ENCODE data around the gene PDE11A. TPM values are rescaled to one million over a fixed set of nuclear protein-coding genes. Genes with fewer than 3 reads are reported as not detected.

Gene PDE11A
- polyA plus RNA-seq, 2 of the 4 experiments (the other 2 are of a cell fraction), result 3.6 to 5.6 TPM

DNA sequence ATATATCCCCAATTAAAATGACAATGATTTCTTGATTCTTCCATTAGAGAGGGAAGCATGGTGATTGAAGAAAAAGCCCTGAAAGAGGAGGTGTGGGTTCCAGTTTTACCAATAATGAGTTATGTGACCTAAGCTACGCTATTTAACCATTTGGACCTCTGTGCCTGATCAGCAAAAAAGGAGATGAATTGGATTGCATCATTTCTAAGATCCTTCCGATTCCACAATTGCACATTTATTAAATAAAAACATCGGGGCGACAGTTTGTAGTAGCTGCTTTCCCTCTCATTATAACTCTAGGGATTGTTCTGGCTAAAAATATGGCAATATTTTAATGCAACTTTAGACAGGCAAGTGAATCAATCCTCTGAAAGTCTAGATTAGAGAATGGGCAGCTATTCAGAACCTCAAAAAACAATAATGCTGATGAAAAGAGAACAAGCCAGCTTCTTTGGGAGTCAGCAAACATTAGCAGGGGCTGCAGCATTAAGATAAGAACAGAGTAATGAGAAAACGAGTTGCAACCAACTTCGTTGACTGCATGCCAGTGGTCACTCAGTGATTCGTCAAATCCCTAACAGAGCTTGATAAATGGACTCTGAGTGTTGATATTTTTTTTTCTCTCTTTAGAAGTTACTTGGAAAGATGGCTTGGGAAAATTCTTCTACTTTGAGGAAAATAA lies 378.8 kb downstream of the PDE11A start:
- DNase-seq (ENCODE audit: low read depth in 1 of 2, low spot score in 1 of 2), result no peak
- ATAC-seq, result no peak
- ChIA-PET CTCF (interaction anchor here (0.6 to 1.2 kb wide), 3 partner anchors 31 to 514 kb away, joined by 3 to 5 read pairs (median 3); no protein-coding TSS in a partner anchor), POLR2A (no interaction called here)
- no peaks in the 10 kb centered on the region for H3K9me3 ChIP-seq
- peaks cover 18% of the 10 kb centered on the region for H3K4me1 ChIP-seq
- H3K4me2 ChIP-seq, result no peak overlapping the region
- H3K27ac ChIP-seq, result peak overlapping the region; percentile 70 to 84; a peak in 4 of 6 replicates
- 87% methylated on average over 7 of the region's 7 CpGs for WGBS (ENCODE audit: missing lambda C conversion rate)
- FAIRE-seq, result no peak
- no peak overlapping the region for H3K4me3 ChIP-seq
- TF ChIP-seq GATA3 (IDR thresholded peaks at IDR 0.05; ENCODE audit: borderline replicate concordance) (no peak), MAFK (IDR thresholded peaks at IDR 0.05; ENCODE audit: partially characterized antibody) (peak; percentile 47)

DNA sequence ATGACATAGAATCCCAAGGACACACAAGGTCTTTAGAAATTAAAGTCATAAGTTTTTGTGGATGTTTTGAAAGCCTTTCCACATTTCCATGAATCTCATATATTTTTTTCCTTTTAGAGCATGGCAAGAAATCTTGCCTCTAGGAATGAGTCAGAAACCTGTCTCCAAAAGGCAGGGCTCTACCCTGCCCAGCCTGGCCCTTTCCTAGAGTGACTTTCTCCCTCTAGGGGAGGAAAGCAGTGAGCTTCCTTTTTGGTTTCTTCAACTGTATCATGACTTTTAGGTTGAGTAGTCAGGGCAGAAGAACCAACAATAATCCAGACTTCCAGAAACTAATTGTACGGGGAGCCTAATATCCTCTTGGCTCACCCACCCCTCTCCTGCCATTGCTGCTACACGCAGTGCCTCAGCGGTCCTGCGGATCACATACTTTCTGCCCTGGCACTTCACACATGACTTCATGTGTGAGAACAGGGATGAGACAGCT lies 379.8 kb downstream of the PDE11A start:
- 83% methylated on average over 4 of the region's 4 CpGs for WGBS (ENCODE audit: missing lambda C conversion rate)
- TF ChIP-seq FOSL2 (IDR thresholded peaks at IDR 0.05) (peak; percentile 37; the same call in 1 of the 2 replicates), FOSL2 (CRISPR knock-in tag; IDR thresholded peaks at IDR 0.05) (0 out of 2 replicates have a peak, but pooled peaks have one; percentile 11), NFE2L2 (conservative IDR thresholded peaks at IDR 0.05; ENCODE audit: low read length) (no peak), JUNB (IDR thresholded peaks at IDR 0.05) (0 out of 2 replicates have a peak, but pooled peaks have one; percentile 27), POLR2AphosphoS2 (conservative IDR thresholded peaks at IDR 0.05; ENCODE audit: low read length) (no peak), SMC3 (IDR thresholded peaks at IDR 0.05) (peak; percentile 28; the same call in 1 of the 3 replicates), CEBPB (IDR thresholded peaks at IDR 0.05) (0 out of 4 replicates have a peak, but pooled peaks of 1 of the 2 experiments have one; percentile 4), ESRRA (IDR thresholded peaks at IDR 0.05; ENCODE audit: borderline replicate concordance, low read length) (no peak), RAD21 (conservative IDR thresholded peaks at IDR 0.05 in 1 of 2, IDR thresholded peaks at IDR 0.05 in 1 of 2) (peak; percentile 36 to 47; a peak in 4 of 5 replicates)
- TF ChIP-seq, protein P1, sequence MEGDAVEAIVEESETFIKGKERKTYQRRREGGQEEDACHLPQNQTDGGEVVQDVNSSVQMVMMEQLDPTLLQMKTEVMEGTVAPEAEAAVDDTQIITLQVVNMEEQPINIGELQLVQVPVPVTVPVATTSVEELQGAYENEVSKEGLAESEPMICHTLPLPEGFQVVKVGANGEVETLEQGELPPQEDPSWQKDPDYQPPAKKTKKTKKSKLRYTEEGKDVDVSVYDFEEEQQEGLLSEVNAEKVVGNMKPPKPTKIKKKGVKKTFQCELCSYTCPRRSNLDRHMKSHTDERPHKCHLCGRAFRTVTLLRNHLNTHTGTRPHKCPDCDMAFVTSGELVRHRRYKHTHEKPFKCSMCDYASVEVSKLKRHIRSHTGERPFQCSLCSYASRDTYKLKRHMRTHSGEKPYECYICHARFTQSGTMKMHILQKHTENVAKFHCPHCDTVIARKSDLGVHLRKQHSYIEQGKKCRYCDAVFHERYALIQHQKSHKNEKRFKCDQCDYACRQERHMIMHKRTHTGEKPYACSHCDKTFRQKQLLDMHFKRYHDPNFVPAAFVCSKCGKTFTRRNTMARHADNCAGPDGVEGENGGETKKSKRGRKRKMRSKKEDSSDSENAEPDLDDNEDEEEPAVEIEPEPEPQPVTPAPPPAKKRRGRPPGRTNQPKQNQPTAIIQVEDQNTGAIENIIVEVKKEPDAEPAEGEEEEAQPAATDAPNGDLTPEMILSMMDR (IDR thresholded peaks at IDR 0.05), result peak; percentile 34
- Histone ChIP-seq H3K9me3 (no peaks in the 10 kb centered on the region), H3K4me3 (no peak overlapping the region), H3K27ac (peak overlapping the region; percentile 70 to 84), H3K4me2 (peak overlapping the region; percentile 89), H3K4me1 (peaks cover 18% of the 10 kb centered on the region)
- FAIRE-seq (no peak), DNase-seq (ENCODE audit: low read depth in 1 of 2, low spot score in 1 of 2) (peak; percentile 46 to 55), ATAC-seq (peak; percentile 97 to 98)
- ChIA-PET CTCF (interaction anchor here (0.6 to 1.2 kb wide), 4 partner anchors 29 to 515 kb away, joined by 3 to 5 read pairs (median 3); no protein-coding TSS in a partner anchor), POLR2A (interaction anchor here (1.1 kb wide), 1 partner anchor 528 kb away, joined by 4 read pairs; no protein-coding TSS in a partner anchor)

DNA sequence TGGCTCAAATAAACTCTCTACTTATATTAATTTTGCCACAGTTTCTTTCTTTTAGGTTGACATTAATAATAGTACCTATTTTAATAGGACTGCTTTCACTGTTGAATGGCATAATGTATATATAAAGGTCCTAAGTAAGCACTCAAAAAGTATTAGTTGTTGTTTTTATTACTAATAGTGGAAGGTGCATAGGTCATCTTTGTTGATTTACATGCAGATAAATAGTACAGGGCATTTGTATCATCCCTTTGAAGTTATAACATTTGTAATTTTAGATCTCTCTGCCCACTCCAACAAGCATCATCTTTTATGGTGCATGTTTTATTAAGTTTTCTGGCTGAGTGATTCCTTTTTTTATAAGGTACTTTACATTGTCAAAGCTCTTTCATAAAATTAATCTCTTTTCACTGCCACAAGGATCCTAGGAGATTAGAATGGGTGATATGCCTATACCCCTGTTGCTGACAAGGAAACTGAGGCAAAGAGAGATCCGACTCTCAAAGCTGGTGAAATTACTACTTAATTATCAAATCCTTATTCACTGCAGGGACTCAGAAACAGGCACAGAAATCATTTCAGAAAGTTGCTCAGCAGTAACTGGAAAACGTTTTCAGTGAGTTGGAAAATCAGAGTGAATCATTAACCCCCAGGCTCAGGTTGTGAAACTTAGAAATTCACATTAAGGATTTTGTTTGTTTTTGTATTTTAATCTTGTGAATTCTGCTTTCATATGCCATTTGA lies 380.4 kb downstream of the PDE11A start:
- Histone ChIP-seq H3K9me3 (no peaks in the 10 kb centered on the region), H3K4me3 (peak overlapping the region; percentile 10; the same call in 1 of the 3 replicates), H3K4me2 (peak overlapping the region; percentile 89), H3K27ac (peak overlapping the region; percentile 70 to 84), H3K4me1 (peaks cover 18% of the 10 kb centered on the region)
- ATAC-seq (peak in 1 of 2 experiments; percentile 67; a peak in 4 of 6 replicates), DNase-seq (ENCODE audit: low read depth in 1 of 2, low spot score in 1 of 2) (peak in 1 of 2 experiments; percentile 6), FAIRE-seq (no peak)
- TF ChIP-seq FOXS1 (CRISPR knock-in tag; IDR thresholded peaks at IDR 0.05), result no peak
- peak; percentile 16 to 49; a peak in 2 of 4 replicates for TF ChIP-seq CEBPB (IDR thresholded peaks at IDR 0.05)
- 15% methylated on average over 2 of the region's 2 CpGs for WGBS (ENCODE audit: missing lambda C conversion rate)
- CTCF ChIA-PET, result interaction anchor here (1.0 to 1.8 kb wide), 8 partner anchors 9 to 203 kb away, joined by 3 to 7 read pairs (median 3); no protein-coding TSS in a partner anchor
- POLR2A ChIA-PET, result interaction anchor here (1.1 kb wide), 1 partner anchor 527 kb away, joined by 4 read pairs; no protein-coding TSS in a partner anchor

DNA sequence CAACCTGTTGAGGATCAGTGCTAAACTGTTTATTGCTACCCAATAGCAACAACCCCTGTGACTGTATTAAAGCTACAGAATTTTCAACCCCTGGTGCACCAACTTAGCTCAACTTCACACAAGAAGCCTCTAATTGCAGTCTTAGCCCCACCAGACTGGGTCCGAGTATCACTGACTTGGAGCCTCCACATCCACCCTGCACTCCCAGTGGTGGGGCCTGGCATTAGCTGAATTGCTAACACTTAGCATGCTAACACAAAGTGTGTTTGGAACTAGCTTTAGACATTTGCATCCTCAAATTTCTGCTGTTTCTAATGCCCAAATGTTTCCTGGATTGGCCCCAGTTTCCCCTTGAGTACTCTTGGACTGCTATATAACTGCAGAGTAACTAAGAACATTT lies 381.4 kb downstream of the PDE11A start:
- no peak overlapping the region for H3K4me2 ChIP-seq
- ChIA-PET CTCF (interaction anchor here (1.0 to 1.8 kb wide), 7 partner anchors 10 to 68 kb away, joined by 3 to 7 read pairs (median 3); no protein-coding TSS in a partner anchor), POLR2A (no interaction called here)
- H3K4me1 ChIP-seq, result peaks cover 18% of the 10 kb centered on the region
- peak overlapping the region in 1 of 2 experiments; percentile 84; a peak in 3 of 6 replicates for H3K27ac ChIP-seq
- DNase-seq (ENCODE audit: low read depth in 1 of 2, low spot score in 1 of 2) (no peak), FAIRE-seq (no peak), ATAC-seq (0 out of 6 replicates have a peak, but pooled peaks of 1 of the 2 experiments have one; percentile 30)
- no peaks in the 10 kb centered on the region for H3K9me3 ChIP-seq
- no peak overlapping the region for H3K4me3 ChIP-seq
- WGBS (ENCODE audit: missing lambda C conversion rate), result 7% methylated on average over 1 of the region's 1 CpG
- TF ChIP-seq CHD2 (IDR thresholded peaks at IDR 0.05; ENCODE audit: low read length, partially characterized antibody) (no peak), MYC (IDR thresholded peaks at IDR 0.05; ENCODE audit: borderline replicate concordance, low read length) (no peak), MAFK (IDR thresholded peaks at IDR 0.05; ENCODE audit: partially characterized antibody) (no peak), TFCP2L1 (CRISPR knock-in tag; IDR thresholded peaks at IDR 0.05) (no peak), EHMT2 (IDR thresholded peaks at IDR 0.05; ENCODE audit: low read depth) (no peak), TP53 (CRISPR knock-in tag; IDR thresholded peaks at IDR 0.05) (no peak), BHLHE40 (IDR thresholded peaks at IDR 0.05; ENCODE audit: low read depth, low read length) (no peak), POLR2A (IDR thresholded peaks at IDR 0.05; ENCODE audit: low read length) (no peak)
- TF ChIP-seq, protein P2, sequence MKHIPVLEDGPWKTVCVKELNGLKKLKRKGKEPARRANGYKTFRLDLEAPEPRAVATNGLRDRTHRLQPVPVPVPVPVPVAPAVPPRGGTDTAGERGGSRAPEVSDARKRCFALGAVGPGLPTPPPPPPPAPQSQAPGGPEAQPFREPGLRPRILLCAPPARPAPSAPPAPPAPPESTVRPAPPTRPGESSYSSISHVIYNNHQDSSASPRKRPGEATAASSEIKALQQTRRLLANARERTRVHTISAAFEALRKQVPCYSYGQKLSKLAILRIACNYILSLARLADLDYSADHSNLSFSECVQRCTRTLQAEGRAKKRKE (CRISPR knock-in tag; IDR thresholded peaks at IDR 0.05; ENCODE audit: low read depth), result no peak
- TF ChIP-seq, protein P3, sequence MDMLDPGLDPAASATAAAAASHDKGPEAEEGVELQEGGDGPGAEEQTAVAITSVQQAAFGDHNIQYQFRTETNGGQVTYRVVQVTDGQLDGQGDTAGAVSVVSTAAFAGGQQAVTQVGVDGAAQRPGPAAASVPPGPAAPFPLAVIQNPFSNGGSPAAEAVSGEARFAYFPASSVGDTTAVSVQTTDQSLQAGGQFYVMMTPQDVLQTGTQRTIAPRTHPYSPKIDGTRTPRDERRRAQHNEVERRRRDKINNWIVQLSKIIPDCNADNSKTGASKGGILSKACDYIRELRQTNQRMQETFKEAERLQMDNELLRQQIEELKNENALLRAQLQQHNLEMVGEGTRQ (IDR thresholded peaks at IDR 0.05), result no peak
- TF ChIP-seq, protein P4, sequence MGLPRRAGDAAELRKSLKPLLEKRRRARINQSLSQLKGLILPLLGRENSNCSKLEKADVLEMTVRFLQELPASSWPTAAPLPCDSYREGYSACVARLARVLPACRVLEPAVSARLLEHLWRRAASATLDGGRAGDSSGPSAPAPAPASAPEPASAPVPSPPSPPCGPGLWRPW (IDR thresholded peaks at IDR 0.05), result no peak

Measured in A549 (cell line).